ENCODE data around the gene VAV1.
A peak's percentile ranks its signal among the peaks of the same experiment; 100 is the strongest.

VAV1 gene

DNA sequence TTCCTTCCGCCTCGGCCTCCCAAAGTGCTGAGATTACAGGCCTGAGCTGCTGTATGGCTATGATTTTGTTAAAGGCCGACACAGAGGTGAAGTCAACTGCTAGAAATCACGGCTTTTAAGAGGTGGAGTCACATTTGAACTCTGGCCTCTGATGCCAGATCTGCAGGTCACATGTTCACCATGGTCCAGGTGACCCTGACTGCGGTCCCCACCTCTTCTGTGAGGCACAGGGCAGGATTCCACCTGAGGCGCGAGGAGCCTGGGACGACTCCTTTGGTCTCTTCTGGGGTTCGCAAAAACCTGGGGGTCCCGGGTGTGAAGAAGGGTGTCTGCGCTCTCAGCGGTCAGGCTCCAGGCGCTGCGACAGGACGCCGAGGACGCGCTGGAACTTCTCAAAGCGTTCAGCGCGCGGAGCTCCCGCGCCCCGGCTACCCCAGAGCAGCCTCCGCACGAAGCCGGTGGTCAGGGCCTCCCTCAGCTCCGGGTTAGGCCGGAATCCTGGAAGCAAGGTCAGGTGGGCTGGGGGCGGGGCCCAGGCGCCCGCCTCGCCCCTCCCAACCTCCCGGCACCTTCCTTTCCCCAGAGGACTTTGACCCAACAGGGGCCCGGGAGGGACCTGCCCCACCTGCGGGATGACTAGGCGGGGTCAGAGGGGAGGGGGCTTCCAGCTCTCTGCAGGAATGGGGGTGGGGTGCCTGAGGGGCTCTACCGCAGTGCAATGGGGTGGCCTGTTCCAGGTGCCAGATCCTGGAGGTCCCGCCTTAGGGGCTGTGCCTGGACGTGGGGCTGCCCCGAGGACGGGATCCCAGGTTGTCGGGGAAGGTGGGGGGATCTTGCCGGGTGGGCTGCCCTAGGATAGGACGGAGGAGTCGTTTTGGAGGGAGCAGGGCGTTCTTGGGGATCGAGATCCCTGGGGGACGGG, 20.0 kb upstream of the VAV1 start:
- no peak for DNase-seq (ENCODE audit: low read depth)
- TF ChIP-seq, protein P1, sequence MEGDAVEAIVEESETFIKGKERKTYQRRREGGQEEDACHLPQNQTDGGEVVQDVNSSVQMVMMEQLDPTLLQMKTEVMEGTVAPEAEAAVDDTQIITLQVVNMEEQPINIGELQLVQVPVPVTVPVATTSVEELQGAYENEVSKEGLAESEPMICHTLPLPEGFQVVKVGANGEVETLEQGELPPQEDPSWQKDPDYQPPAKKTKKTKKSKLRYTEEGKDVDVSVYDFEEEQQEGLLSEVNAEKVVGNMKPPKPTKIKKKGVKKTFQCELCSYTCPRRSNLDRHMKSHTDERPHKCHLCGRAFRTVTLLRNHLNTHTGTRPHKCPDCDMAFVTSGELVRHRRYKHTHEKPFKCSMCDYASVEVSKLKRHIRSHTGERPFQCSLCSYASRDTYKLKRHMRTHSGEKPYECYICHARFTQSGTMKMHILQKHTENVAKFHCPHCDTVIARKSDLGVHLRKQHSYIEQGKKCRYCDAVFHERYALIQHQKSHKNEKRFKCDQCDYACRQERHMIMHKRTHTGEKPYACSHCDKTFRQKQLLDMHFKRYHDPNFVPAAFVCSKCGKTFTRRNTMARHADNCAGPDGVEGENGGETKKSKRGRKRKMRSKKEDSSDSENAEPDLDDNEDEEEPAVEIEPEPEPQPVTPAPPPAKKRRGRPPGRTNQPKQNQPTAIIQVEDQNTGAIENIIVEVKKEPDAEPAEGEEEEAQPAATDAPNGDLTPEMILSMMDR (IDR thresholded peaks at IDR 0.05; ENCODE audit: control insufficient read depth, insufficient read depth, low read depth, low read length, missing control alignments), result no peak
- peak overlapping the region; percentile 35; the same call in 1 of the 2 replicates for H3K4me3 ChIP-seq (ENCODE audit: control insufficient read depth, low read depth, low read length)

DNA sequence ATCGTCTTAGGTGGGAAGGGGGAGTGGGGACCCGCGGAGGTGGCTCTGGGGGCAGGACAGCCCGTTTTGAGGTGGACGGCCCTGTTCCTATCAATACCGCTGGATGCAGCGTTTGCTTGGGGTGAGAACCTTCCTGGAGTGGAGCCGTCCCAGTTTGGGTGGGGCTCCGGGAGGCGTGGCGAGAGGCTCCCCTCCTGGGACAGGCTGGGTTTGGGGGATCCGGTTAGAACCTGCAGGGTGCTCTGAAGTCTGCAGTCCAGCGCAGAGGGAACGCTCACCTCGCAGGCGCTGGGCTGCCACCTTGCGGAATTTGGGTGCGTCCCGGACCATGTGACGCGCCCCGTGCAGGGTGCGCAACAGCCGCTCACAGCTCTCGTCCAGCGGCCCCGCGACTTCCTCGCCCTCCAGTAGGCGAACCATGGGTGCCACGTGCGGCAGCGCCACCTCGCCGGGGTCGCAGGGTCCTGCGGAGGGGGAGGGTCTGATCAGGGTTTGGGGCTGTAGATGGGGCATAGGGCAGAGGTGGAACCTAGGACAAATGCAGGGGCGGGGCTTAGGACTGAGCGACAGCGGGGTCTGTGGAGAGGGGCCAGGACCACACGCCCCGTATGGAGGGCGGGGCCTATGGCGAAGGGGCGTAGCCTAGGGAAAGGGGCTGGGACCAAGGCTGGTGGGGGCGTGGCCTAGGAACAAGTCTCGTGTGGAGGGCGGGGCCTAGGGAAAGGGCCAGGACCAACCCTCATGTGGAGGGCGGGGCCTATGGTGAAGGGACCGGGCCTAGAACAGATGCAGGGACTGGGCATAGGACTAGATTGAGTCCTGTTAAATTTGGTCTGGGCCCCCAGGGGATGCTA, 19.1 kb upstream of the VAV1 start:
- TF ChIP-seq, protein P1 (IDR thresholded peaks at IDR 0.05; ENCODE audit: control insufficient read depth, insufficient read depth, low read depth, low read length, missing control alignments), result peak; percentile 40
- DNase-seq (ENCODE audit: low read depth), result no peak

DNA sequence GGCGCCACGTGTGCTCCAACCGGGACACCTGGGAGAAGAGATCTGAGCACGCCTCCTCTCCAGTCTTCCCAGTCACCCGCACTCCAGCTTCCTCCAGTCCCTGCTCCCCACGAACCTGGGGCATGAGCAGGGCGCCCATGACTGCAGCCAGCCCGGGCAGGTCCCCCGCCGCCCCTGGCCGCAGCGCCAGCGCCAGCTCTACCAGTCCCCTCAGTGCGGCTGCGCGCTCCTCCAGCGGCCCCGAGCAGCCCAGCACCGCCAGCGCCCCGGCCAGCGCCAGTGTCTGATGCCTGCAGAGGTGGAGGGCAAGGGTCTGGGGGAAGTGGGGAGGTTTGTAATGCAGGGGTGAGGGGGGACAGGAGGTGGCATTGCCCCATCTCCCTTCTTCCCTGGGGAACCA, 18.4 kb upstream of the VAV1 start:
- TF ChIP-seq, protein P1 (IDR thresholded peaks at IDR 0.05; ENCODE audit: control insufficient read depth, insufficient read depth, low read depth, low read length, missing control alignments), result no peak
- no peak overlapping the region for H3K4me3 ChIP-seq (ENCODE audit: control insufficient read depth, low read depth, low read length)
- no peak for DNase-seq (ENCODE audit: low read depth)

More for the DNA sequence above, 19.1 kb upstream of the VAV1 start:
- H3K4me3 ChIP-seq (ENCODE audit: control insufficient read depth, low read depth, low read length), result peak overlapping the region; percentile 35

DNA sequence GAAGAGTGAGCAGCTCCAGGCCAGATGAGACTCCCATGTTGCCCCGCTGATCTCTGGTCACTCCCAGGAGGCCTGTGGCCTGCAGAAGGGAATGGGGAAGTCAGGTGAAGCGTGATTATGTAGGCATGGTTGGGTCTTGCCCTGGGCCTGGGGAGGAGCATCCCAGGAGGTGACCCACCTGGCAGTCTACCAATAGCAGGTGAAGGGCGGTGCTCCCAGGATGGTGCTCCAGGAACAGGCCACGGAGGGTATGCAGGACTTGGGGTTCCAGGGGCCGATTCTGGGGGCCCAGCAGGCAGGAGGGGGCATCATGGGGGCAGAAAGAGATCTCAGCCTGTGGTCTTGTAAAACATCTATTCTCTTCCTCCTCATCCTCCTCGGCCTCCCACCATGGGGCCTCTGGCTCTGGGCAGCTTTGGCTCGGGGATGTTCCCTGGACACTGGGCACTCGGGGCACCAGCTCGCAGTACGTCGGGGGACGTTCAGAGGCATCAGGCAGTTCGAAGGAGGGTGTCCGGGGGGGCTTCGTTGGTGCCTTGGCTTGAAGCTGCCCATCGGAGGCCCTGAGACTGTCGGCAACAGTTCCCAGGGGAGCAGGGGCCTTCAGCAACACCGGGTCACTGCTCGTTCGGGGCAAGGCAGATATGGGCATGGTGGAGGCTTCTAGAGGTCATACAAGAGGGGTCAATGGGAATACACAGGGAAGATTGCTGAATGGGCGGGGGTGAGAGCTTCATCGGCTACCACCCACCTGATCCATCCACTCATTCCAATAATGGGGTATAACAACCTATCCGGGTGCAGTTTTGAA, 17.6 kb upstream of the VAV1 start:
- no peak overlapping the region for H3K4me3 ChIP-seq (ENCODE audit: control insufficient read depth, low read depth, low read length)
- TF ChIP-seq, protein P1 (IDR thresholded peaks at IDR 0.05; ENCODE audit: control insufficient read depth, insufficient read depth, low read depth, low read length, missing control alignments), result no peak
- no peak for DNase-seq (ENCODE audit: low read depth)

DNA sequence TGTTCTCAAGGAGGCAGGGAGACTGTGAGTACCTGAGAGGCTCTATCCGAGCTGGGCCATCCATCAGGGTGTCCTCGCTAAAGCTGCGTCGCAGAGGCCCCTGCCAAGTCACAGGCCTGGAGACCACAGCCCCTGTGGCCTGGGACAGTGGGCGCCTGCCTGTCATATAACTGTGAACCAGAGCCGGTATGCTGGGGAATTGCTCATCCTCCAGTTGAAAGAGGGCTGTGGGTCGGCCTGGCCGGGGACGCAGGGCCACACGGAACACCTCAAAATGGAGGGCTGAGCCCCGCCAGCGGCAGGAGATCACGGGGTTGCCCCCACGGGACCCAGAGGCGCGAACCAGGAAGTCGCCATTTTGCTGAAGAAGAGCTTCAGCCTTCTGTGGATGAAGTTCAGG, 11.9 kb upstream of the VAV1 start:
- H3K4me3 ChIP-seq (ENCODE audit: control insufficient read depth, low read depth, low read length), result no peak overlapping the region
- no peak for DNase-seq (ENCODE audit: low read depth)
- TF ChIP-seq, protein P1 (IDR thresholded peaks at IDR 0.05; ENCODE audit: control insufficient read depth, insufficient read depth, low read depth, low read length, missing control alignments), result no peak
